SU-DHL-6 (cell line): ENCODE results near the gene GRM7.

Experiments used
- H2AFZ ChIP-seq: fragments of 200-600 bp; sonication (generic); 2 replicates; pipeline ENCODE4 v1.6.1; 2014; ENCODE audit warnings: low read depth, mild to moderate bottlenecking, moderate library complexity, mixed read lengths, antibody characterized with exemption, low read length; ENCODE audit not compliant: severe bottlenecking
- H3F3A ChIP-seq: fragments of 200-600 bp; shearing (Covaris generic); 2 replicates; pipeline ENCODE4 v1.6.0; 2016; ENCODE audit warnings: antibody characterized with exemption, mild to moderate bottlenecking; ENCODE audit not compliant: insufficient read depth
- H3K27ac ChIP-seq: fragments of 200-600 bp; sonication (generic); 2 replicates; pipeline ENCODE4 v1.5.1; 2016; ENCODE audit warnings: low read depth, mild to moderate bottlenecking, low read length, moderate library complexity, mixed read lengths
- H3K27me3 ChIP-seq: fragments of 200-600 bp; sonication (generic), shearing (Covaris generic); 2 replicates; pipeline ENCODE4 v1.6.0; 2014; ENCODE audit warnings: mild to moderate bottlenecking, low read length
- H3K36me3 ChIP-seq: fragments of 200-600 bp; sonication (generic); 2 replicates; pipeline ENCODE4 v1.6.1; 2014; ENCODE audit warnings: mild to moderate bottlenecking, low read length, mixed read lengths
- H3K4me2 ChIP-seq: fragments of 300-600, 200-600 bp; shearing (Covaris generic), sonication (generic); 2 replicates; pipeline ENCODE4 v1.6.0; 2014; ENCODE audit warnings: low read length, low read depth, mild to moderate bottlenecking; ENCODE audit not compliant: poor library complexity, severe bottlenecking
- H3K4me3 ChIP-seq: fragments of 200-600 bp; sonication (generic); 2 replicates; pipeline ENCODE4 v1.5.1; 2014; ENCODE audit warnings: antibody characterized with exemption, low read length, mild to moderate bottlenecking, mixed read lengths; ENCODE audit not compliant: insufficient read depth, poor library complexity, severe bottlenecking
- H3K79me2 ChIP-seq: fragments of 200-600 bp; sonication (generic); 2 replicates; pipeline ENCODE4 v1.6.1; 2014; ENCODE audit warnings: mild to moderate bottlenecking, low read length, moderate library complexity; ENCODE audit not compliant: insufficient read depth
- H3K9ac ChIP-seq: fragments of 200-600 bp; sonication (generic); 2 replicates; pipeline ENCODE4 v1.7.0; 2014; ENCODE audit warnings: mild to moderate bottlenecking, low read length
- H3K9me2 ChIP-seq: fragments of 200-600 bp; sonication (generic); replicated peaks from 2 replicates; pipeline ENCODE4 v1.6.1; 2014; ENCODE audit warnings: low read length; ENCODE audit not compliant: insufficient read depth
- H3K9me3 ChIP-seq: fragments of 200-600 bp; sonication (generic); 2 replicates; pipeline ENCODE4 v1.6.1; 2014; ENCODE audit warnings: low read length, mixed read lengths; ENCODE audit not compliant: insufficient read depth
- H4K20me1 ChIP-seq: fragments of 200-600 bp; sonication (generic); 2 replicates; pipeline ENCODE4 v1.6.1; 2014; ENCODE audit warnings: low read depth, mild to moderate bottlenecking, antibody characterized with exemption, low read length, moderate library complexity, mixed read lengths
- CTCF ChIP-seq: fragments of 200-600 bp; sonication (generic); IDR thresholded peaks from one replicate; pipeline ENCODE4 v1.5.1; 2017; ENCODE audit warnings: antibody characterized with exemption, mild to moderate bottlenecking, low read length, moderate library complexity; ENCODE audit not compliant: insufficient read depth, poor library complexity, severe bottlenecking
- EZH2phosphoT487 ChIP-seq: fragments of 200-600 bp; sonication (generic), shearing (Covaris generic); conservative IDR thresholded peaks from 2 replicates; pipeline ENCODE4 v1.6.1; 2018; ENCODE audit warnings: mild to moderate bottlenecking, antibody characterized with exemption, low read length, moderate library complexity, mixed read lengths

Gene GRM7

DNA sequence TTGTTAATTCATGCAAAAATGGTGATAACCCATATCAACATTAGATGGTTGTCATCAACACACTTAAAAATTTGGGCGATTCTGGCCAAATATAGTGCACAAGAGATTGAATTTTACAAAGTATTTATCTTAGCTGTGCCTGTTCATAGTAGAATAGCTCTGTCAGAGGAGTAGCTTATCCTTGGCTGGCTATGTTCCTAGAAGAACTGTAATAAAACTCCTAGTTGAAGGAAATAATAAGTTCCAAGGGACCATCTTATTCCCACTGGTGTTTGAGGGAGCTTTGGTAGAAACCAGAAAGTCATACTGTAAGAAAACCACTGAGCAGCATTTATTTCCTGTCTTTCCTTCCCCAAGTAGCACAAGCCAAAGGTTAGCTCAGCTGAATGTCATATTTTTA, 201.8 kb downstream of the GRM7 start:
- Histone ChIP-seq H3K9me2 (no peaks in the 10 kb centered on the region), H3K9ac (no peak overlapping the region), H3K4me3 (no peak overlapping the region), H3K27me3 (0 out of 2 replicates have a peak, but pooled peaks cover under 1% of the 10 kb centered on the region), H3K27ac (no peak overlapping the region), H4K20me1 (no peaks in the 10 kb centered on the region), H3K4me2 (no peak overlapping the region), H3K36me3 (no peaks in the 10 kb centered on the region), H3F3A (no peaks in the 10 kb centered on the region), H2AFZ (no peak overlapping the region), H3K79me2 (no peaks in the 10 kb centered on the region), H3K9me3 (no peaks in the 10 kb centered on the region)
- TF ChIP-seq CTCF = no peak
- no peak for TF ChIP-seq EZH2phosphoT487

DNA sequence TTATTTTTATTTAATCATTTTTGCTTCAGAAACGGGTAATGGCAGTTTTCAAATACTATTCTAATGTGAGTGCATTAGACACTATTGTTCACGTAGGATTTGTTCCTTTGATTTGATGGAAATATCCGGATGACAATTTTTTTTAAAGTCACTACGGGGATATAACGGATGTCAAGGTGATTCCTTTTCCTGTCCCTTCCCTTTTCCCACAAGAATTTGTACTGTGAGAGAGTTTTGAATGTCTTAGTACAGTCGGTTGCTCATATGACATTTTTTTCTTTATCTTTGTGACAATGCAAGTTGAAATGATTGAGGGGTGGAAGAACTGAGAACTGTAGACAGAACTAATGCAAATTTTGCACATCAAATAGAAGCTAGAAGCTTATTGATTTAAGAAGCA, 209.5 kb downstream of the GRM7 start:
- no peak overlapping the region for H3K27ac ChIP-seq
- H3K36me3 ChIP-seq = no peaks in the 10 kb centered on the region
- H3K79me2 ChIP-seq = no peaks in the 10 kb centered on the region
- no peaks in the 10 kb centered on the region for H3F3A ChIP-seq
- no peaks in the 10 kb centered on the region for H4K20me1 ChIP-seq
- H3K9me2 ChIP-seq = no peaks in the 10 kb centered on the region
- no peak overlapping the region for H3K9ac ChIP-seq
- H3K4me2 ChIP-seq = no peak overlapping the region
- no peaks in the 10 kb centered on the region for H3K9me3 ChIP-seq
- no peak overlapping the region for H2AFZ ChIP-seq
- no peak for TF ChIP-seq EZH2phosphoT487
- no peak for TF ChIP-seq CTCF
- H3K4me3 ChIP-seq = no peak overlapping the region
- H3K27me3 ChIP-seq = no peaks in the 10 kb centered on the region

DNA sequence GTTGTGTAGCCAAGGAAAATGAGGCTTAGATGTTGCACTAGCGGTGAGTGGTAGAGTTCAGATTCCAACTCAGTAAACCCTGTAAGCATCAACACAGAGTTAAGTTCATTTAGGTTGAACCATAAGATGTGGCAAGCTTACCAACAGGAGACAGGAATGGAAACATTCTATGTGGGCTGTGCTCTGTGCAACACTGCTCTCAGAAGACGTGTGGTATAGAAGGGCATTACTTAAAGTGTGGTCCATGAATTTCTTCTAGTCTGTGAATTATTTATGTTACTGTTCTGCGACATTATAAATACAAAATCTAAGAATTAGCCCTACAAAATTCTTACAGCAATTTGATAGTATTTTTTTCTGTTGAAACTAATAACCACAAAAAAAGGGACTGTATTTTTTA, 213.3 kb downstream of the GRM7 start:
- H3K9me3 ChIP-seq = no peaks in the 10 kb centered on the region

More for the DNA sequence above, 213.3 kb downstream of the GRM7 start:
- H3K9ac ChIP-seq = no peak overlapping the region
- H2AFZ ChIP-seq = no peak overlapping the region
- no peaks in the 10 kb centered on the region for H3K9me2 ChIP-seq
- no peaks in the 10 kb centered on the region for H3K36me3 ChIP-seq
- no peak overlapping the region for H3K27ac ChIP-seq
- H3K79me2 ChIP-seq = no peaks in the 10 kb centered on the region
- TF ChIP-seq CTCF (no peak), EZH2phosphoT487 (no peak)
- H3K4me3 ChIP-seq = no peak overlapping the region
- H4K20me1 ChIP-seq = no peaks in the 10 kb centered on the region
- no peak overlapping the region for H3K4me2 ChIP-seq
- H3K27me3 ChIP-seq = no peaks in the 10 kb centered on the region
- H3F3A ChIP-seq = no peaks in the 10 kb centered on the region
